HG03039 (cell line): ENCODE data around the gene SDK1.
"Not testable (repeated sequence)": the region's sequence is repeated elsewhere in the genome, so short reads cannot be mapped to it uniquely, and the experiment has no call there.

ENCODE experiments used
- ATAC-seq: cut with Tn5 transposase; IDR thresholded peaks from one replicate; pipeline ENCODE4 v1.9.1; 2021; ENCODE audit warnings: mild to moderate bottlenecking, moderate library complexity; ENCODE audit not compliant: unreplicated experiment

Gene SDK1

GRCh38 chr7:4203626-4204512 is 902.8 kb downstream of the SDK1 start:
- ATAC-seq: no peak

GRCh38 chr7:4204513-4205165 is 903.6 kb downstream of the SDK1 start:
- ATAC-seq: no peak

GRCh38 chr7:4205828-4206227 is 904.8 kb downstream of the SDK1 start:
- no peak for ATAC-seq

- no peak for ATAC-seq
Measured at GRCh38 chr7:4207011-4207410, 906.0 kb downstream of the SDK1 start.

GRCh38 chr7:4208086-4208485 is 907.0 kb downstream of the SDK1 start:
- no peak for ATAC-seq

- no peak for ATAC-seq
Measured at GRCh38 chr7:4208586-4208985, 907.5 kb downstream of the SDK1 start.

- no peak for ATAC-seq
Measured at GRCh38 chr7:4209126-4209525, 908.1 kb downstream of the SDK1 start.

GRCh38 chr7:4209966-4210365 is 908.9 kb downstream of the SDK1 start:
- no peak for ATAC-seq

- no peak for ATAC-seq
Measured at GRCh38 chr7:4210821-4211220, 909.8 kb downstream of the SDK1 start.

- no peak for ATAC-seq
Measured at GRCh38 chr7:4211261-4211660, 910.2 kb downstream of the SDK1 start.

GRCh38 chr7:4212376-4212775 is 911.3 kb downstream of the SDK1 start:
- no peak for ATAC-seq

- no peak for ATAC-seq
Measured at GRCh38 chr7:4214291-4215155, 913.5 kb downstream of the SDK1 start.

- ATAC-seq: no peak
Measured at GRCh38 chr7:4215176-4215720, 914.2 kb downstream of the SDK1 start.

GRCh38 chr7:4216016-4216415 is 915.0 kb downstream of the SDK1 start:
- ATAC-seq: no peak

GRCh38 chr7:4217126-4217660 is 916.1 kb downstream of the SDK1 start:
- ATAC-seq: not testable (repeated sequence)

- ATAC-seq: no peak
Measured at GRCh38 chr7:4218481-4218880, 917.4 kb downstream of the SDK1 start.

GRCh38 chr7:4220011-4220410 is 919.0 kb downstream of the SDK1 start:
- no peak for ATAC-seq

- ATAC-seq: no peak
Measured at GRCh38 chr7:4221043-4221442, 920.0 kb downstream of the SDK1 start.

- ATAC-seq: no peak
Measured at GRCh38 chr7:4222676-4223075, 921.6 kb downstream of the SDK1 start.

GRCh38 chr7:4225361-4225771 is 924.3 kb downstream of the SDK1 start:
- ATAC-seq: no peak
